ENCODE measurements around the gene ME1. TPM values are rescaled to one million over a fixed set of nuclear protein-coding genes. Genes with fewer than 3 reads are reported as not detected.
A peak's percentile ranks its signal among the peaks of the same experiment; 100 is the strongest.
"Not testable (repeated sequence)": the region's sequence is repeated elsewhere in the genome, so short reads cannot be mapped to it uniquely, and the experiment has no call there.

Gene ME1
- polyA plus RNA-seq, 10 donors, result 1.3 to 2.5 (median 2.1) TPM

- DNase-seq, result peak in 2 of 3 donors; percentile 3 to 8
Observed at GRCh38 chr6:83192456-83192855, 238.4 kb downstream of the ME1 start.

- not testable (repeated sequence) for DNase-seq
Observed at GRCh38 chr6:83191974-83192373, 238.9 kb downstream of the ME1 start.

GRCh38 chr6:83190626-83191025, 240.2 kb downstream of the ME1 start:
- DNase-seq, result no peak

- no peak for DNase-seq
Observed at GRCh38 chr6:83188501-83188900, 242.3 kb downstream of the ME1 start.

GRCh38 chr6:83185096-83185495, 245.8 kb downstream of the ME1 start:
- DNase-seq, result no peak

- peak in 1 of 3 donors; percentile 66 for DNase-seq
Observed at GRCh38 chr6:83183082-83183828, 247.6 kb downstream of the ME1 start.

GRCh38 chr6:83182114-83182513, 248.7 kb downstream of the ME1 start:
- DNase-seq, result no peak

GRCh38 chr6:83180426-83180950, 250.4 kb downstream of the ME1 start:
- no peak for DNase-seq

GRCh38 chr6:83176246-83176645, 254.6 kb downstream of the ME1 start:
- no peak for DNase-seq

- peak in 2 of 3 donors; percentile 12 to 14 for DNase-seq
Observed at GRCh38 chr6:83169511-83169910, 261.3 kb downstream of the ME1 start.

GRCh38 chr6:83169106-83169505, 261.7 kb downstream of the ME1 start:
- peak in 1 of 3 donors; percentile 16 for DNase-seq

- no peak for DNase-seq
Observed at GRCh38 chr6:83168556-83168955, 262.3 kb downstream of the ME1 start.

- DNase-seq, result no peak
Observed at GRCh38 chr6:83167726-83168278, 263.0 kb downstream of the ME1 start.

Other genes with a start within 250 kb of the ME1 start
- 10 to 100 TPM; 31.2 to 53.2 (median 39.9) TPM for gene PGM3, start 237.8 kb downstream of the ME1 start, polyA plus RNA-seq (ENCODE audit: insufficient read length in 10 of 10)
- gene RWDD2A, start 237.7 kb downstream of the ME1 start, polyA plus RNA-seq (ENCODE audit: insufficient read length in 10 of 10), result 1 to 10 TPM; 2.4 to 5.4 (median 3.8) TPM
- 10 to 100 TPM; 11.1 to 86.4 (median 56.9) TPM for gene PRSS35, start 81.5 kb upstream of the ME1 start, polyA plus RNA-seq (ENCODE audit: insufficient read length in 10 of 10)